HEK293 (cell line): ENCODE results near the gene PCLAF.

Experiments used
- GFI1B ChIP-seq: fragments of 450-650 bp; formaldehyde crosslinking; IDR thresholded peaks from 2 replicates; pipeline ENCODE4 v1.5.1; 2016; ENCODE audit warnings: missing biosample characterization, missing genetic modification characterization
- KLF16 ChIP-seq: fragments of 450-650 bp; formaldehyde crosslinking; IDR thresholded peaks from 2 replicates; pipeline ENCODE4 v1.5.1; 2017; ENCODE audit warnings: missing biosample characterization, missing genetic modification characterization
- SCRT2 ChIP-seq: fragments of 450-650 bp; formaldehyde crosslinking; IDR thresholded peaks from 2 replicates; pipeline ENCODE4 v1.5.1; 2016; ENCODE audit warnings: missing biosample characterization, missing genetic modification characterization
- SP3 ChIP-seq: fragments of 450-650 bp; formaldehyde crosslinking; IDR thresholded peaks from 2 replicates; pipeline ENCODE4 v1.5.1; 2016; ENCODE audit warnings: missing biosample characterization, missing genetic modification characterization
- YY1 ChIP-seq: fragments of 450-650 bp; formaldehyde crosslinking; IDR thresholded peaks from 2 replicates; pipeline ENCODE4 v1.5.1; 2018; ENCODE audit warnings: missing biosample characterization, missing genetic modification characterization
- YY2 ChIP-seq: fragments of 450-650 bp; formaldehyde crosslinking; IDR thresholded peaks from 2 replicates; pipeline ENCODE4 v1.5.1; 2016; ENCODE audit warnings: missing biosample characterization, missing genetic modification characterization
- ZFHX2 ChIP-seq: fragments of 450-650 bp; formaldehyde crosslinking; conservative IDR thresholded peaks from 2 replicates; pipeline ENCODE4 v1.5.1; 2016; ENCODE audit warnings: missing biosample characterization, missing genetic modification characterization
- ZFP69B ChIP-seq: fragments of 450-650 bp; formaldehyde crosslinking; IDR thresholded peaks from 2 replicates; pipeline ENCODE4 v1.5.1; 2016; ENCODE audit warnings: missing biosample characterization, missing genetic modification characterization
- ZNF16 ChIP-seq: fragments of 450-650 bp; formaldehyde crosslinking; IDR thresholded peaks from 2 replicates; pipeline ENCODE4 v1.5.1; 2016; ENCODE audit warnings: low read depth, missing biosample characterization, missing genetic modification characterization
- ZNF174 ChIP-seq: fragments of 450-650 bp; formaldehyde crosslinking; IDR thresholded peaks from 2 replicates; pipeline ENCODE4 v1.5.0; 2017; ENCODE audit warnings: missing biosample characterization, mild to moderate bottlenecking, missing genetic modification characterization
- ZNF266 ChIP-seq: fragments of 450-650 bp; formaldehyde crosslinking; IDR thresholded peaks from 2 replicates; pipeline ENCODE4 v1.5.1; 2016; ENCODE audit warnings: missing biosample characterization, missing genetic modification characterization, low read depth
- ZNF302 ChIP-seq: fragments of 450-650 bp; formaldehyde crosslinking; IDR thresholded peaks from 2 replicates; pipeline ENCODE4 v1.5.1; 2016; ENCODE audit warnings: missing biosample characterization, missing genetic modification characterization, low read depth
- ZNF324 ChIP-seq: fragments of 450-650 bp; formaldehyde crosslinking; IDR thresholded peaks from 2 replicates; pipeline ENCODE4 v1.5.1; 2016; ENCODE audit warnings: missing biosample characterization, missing genetic modification characterization
- ZNF37A ChIP-seq: fragments of 450-650 bp; IDR thresholded peaks from 2 replicates; pipeline ENCODE4 v1.5.1; 2018; ENCODE audit warnings: missing biosample characterization, missing genetic modification characterization
- ZNF433 ChIP-seq: fragments of 450-650 bp; formaldehyde crosslinking; IDR thresholded peaks from 2 replicates; pipeline ENCODE4 v1.5.1; 2016; ENCODE audit warnings: missing biosample characterization, missing genetic modification characterization, low read depth
- ZNF48 ChIP-seq: fragments of 450-650 bp; formaldehyde crosslinking; IDR thresholded peaks from 2 replicates; pipeline ENCODE4 v1.5.1; 2016; ENCODE audit warnings: missing biosample characterization, missing genetic modification characterization
- ZNF521 ChIP-seq: fragments of 450-650 bp; formaldehyde crosslinking; IDR thresholded peaks from 2 replicates; pipeline ENCODE4 v1.5.1; 2017; ENCODE audit warnings: missing biosample characterization, mild to moderate bottlenecking, missing genetic modification characterization
- ZNF530 ChIP-seq: fragments of 450-650 bp; formaldehyde crosslinking; IDR thresholded peaks from 2 replicates; pipeline ENCODE4 v1.5.1; 2016; ENCODE audit warnings: low read depth, missing biosample characterization, missing genetic modification characterization
- ZNF548 ChIP-seq: fragments of 450-650 bp; formaldehyde crosslinking; IDR thresholded peaks from 2 replicates; pipeline ENCODE4 v1.5.1; 2016; ENCODE audit warnings: missing biosample characterization, missing genetic modification characterization
- ZNF600 ChIP-seq: fragments of 450-650 bp; formaldehyde crosslinking; IDR thresholded peaks from 2 replicates; pipeline ENCODE4 v1.5.1; 2016; ENCODE audit warnings: missing biosample characterization, missing genetic modification characterization
- ZNF785 ChIP-seq: fragments of 450-650 bp; formaldehyde crosslinking; IDR thresholded peaks from 2 replicates; pipeline ENCODE4 v1.5.1; 2016; ENCODE audit warnings: missing biosample characterization, missing genetic modification characterization
- ZXDB ChIP-seq: fragments of 450-650 bp; formaldehyde crosslinking; IDR thresholded peaks from 2 replicates; pipeline ENCODE4 v1.5.1; 2016; ENCODE audit warnings: missing biosample characterization, missing genetic modification characterization
- TF ChIP-seq, protein P1 (sequence below): fragments of 450-650 bp; formaldehyde crosslinking; IDR thresholded peaks from 2 replicates; pipeline ENCODE4 v1.5.1; 2017; ENCODE audit warnings: missing biosample characterization, missing genetic modification characterization
- TF ChIP-seq, protein P2 (sequence below): fragments of 450-650 bp; formaldehyde crosslinking; IDR thresholded peaks from 2 replicates; pipeline ENCODE4 v1.5.1; 2016; ENCODE audit warnings: missing biosample characterization, missing genetic modification characterization
- TF ChIP-seq, protein P3 (sequence below): fragments of 450-650 bp; formaldehyde crosslinking; IDR thresholded peaks from 2 replicates; pipeline ENCODE4 v1.5.1; 2017; ENCODE audit warnings: missing biosample characterization, missing genetic modification characterization
- TF ChIP-seq, protein P4 (sequence below): fragments of 450-650 bp; formaldehyde crosslinking; IDR thresholded peaks from 2 replicates; pipeline ENCODE4 v1.5.1; 2016; ENCODE audit warnings: missing biosample characterization, missing genetic modification characterization
- TF ChIP-seq, protein P5 (sequence below): fragments of 450-650 bp; formaldehyde crosslinking; IDR thresholded peaks from 2 replicates; pipeline ENCODE4 v1.5.1; 2016; ENCODE audit warnings: missing biosample characterization, missing genetic modification characterization
- TF ChIP-seq, protein P6 (sequence below): fragments of 450-650 bp; formaldehyde crosslinking; IDR thresholded peaks from 2 replicates; pipeline ENCODE4 v1.5.1; 2016; ENCODE audit warnings: missing biosample characterization, missing genetic modification characterization
- TF ChIP-seq, protein P7 (sequence below): fragments of 450-650 bp; formaldehyde crosslinking; IDR thresholded peaks from 2 replicates; pipeline ENCODE4 v1.5.1; 2016; ENCODE audit warnings: missing biosample characterization, missing genetic modification characterization

The PCLAF gene

DNA sequence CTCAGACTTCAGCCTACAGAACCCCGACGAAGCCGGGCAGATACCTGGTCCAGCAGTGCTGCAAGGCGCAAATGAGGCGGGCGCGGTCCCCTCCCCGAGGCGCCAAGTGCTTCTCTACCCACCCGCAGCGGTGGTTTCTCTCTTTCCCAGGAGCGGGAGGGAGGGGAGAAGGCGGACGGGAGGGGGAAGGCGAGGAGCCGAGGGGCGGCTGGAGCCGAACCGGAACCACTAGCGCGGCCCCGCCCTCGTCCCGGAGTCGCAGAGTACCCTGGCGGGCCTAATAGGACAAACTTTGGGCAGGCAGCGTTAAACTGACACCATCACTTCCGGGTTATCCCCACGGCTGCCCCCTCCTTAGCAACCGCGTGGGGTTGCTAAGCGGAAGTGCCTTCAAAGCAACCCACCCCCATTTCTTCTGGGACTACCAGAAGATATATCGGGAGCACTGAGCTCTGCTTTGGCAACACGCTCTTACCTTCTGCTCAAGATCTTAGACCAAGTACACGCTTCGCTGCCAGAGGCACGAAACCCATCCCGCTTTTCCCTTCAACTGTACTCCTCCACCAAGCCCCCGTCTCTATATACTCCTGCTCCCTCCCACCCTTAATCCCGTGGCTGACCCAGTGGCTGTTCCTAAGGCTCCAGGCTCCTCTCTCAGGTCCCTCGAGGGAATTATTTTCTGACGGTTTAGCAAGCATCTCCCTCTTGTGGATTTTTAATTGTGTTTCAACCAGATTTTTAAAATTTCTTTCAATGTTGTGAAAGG, 25.1 kb downstream of the PCLAF start, which contains the start of gene CSNK1G1 (continued):
- TF ChIP-seq ZNF16 (no peak), ZNF174 (no peak), ZNF37A (tag by site-specific recombination) (no peak), YY2 (tag by site-specific recombination) (no peak), ZNF785 (tag by site-specific recombination) (no peak), ZNF530 (tag by site-specific recombination) (no peak), ZNF48 (tag by site-specific recombination) (no peak), KLF16 (tag by site-specific recombination) (peak; percentile 74), ZFP69B (tag by site-specific recombination) (no peak), ZNF266 (tag by site-specific recombination) (no peak), ZNF324 (tag by site-specific recombination) (no peak), YY1 (no peak), ZNF302 (tag by site-specific recombination) (no peak), ZNF548 (tag by site-specific recombination) (no peak), ZFHX2 (tag by site-specific recombination) (peak; percentile 56; the same call in 1 of the 2 replicates), SCRT2 (tag by site-specific recombination) (no peak), ZXDB (tag by site-specific recombination) (peak; percentile 41; the same call in 1 of the 2 replicates), GFI1B (tag by site-specific recombination) (no peak), ZNF600 (tag by site-specific recombination) (peak; percentile 90), ZNF521 (no peak), SP3 (tag by site-specific recombination) (peak; percentile 86), ZNF433 (tag by site-specific recombination) (no peak)
- TF ChIP-seq, protein P1, sequence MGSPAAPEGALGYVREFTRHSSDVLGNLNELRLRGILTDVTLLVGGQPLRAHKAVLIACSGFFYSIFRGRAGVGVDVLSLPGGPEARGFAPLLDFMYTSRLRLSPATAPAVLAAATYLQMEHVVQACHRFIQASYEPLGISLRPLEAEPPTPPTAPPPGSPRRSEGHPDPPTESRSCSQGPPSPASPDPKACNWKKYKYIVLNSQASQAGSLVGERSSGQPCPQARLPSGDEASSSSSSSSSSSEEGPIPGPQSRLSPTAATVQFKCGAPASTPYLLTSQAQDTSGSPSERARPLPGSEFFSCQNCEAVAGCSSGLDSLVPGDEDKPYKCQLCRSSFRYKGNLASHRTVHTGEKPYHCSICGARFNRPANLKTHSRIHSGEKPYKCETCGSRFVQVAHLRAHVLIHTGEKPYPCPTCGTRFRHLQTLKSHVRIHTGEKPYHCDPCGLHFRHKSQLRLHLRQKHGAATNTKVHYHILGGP (tag by site-specific recombination), result no peak
- TF ChIP-seq, protein P2, sequence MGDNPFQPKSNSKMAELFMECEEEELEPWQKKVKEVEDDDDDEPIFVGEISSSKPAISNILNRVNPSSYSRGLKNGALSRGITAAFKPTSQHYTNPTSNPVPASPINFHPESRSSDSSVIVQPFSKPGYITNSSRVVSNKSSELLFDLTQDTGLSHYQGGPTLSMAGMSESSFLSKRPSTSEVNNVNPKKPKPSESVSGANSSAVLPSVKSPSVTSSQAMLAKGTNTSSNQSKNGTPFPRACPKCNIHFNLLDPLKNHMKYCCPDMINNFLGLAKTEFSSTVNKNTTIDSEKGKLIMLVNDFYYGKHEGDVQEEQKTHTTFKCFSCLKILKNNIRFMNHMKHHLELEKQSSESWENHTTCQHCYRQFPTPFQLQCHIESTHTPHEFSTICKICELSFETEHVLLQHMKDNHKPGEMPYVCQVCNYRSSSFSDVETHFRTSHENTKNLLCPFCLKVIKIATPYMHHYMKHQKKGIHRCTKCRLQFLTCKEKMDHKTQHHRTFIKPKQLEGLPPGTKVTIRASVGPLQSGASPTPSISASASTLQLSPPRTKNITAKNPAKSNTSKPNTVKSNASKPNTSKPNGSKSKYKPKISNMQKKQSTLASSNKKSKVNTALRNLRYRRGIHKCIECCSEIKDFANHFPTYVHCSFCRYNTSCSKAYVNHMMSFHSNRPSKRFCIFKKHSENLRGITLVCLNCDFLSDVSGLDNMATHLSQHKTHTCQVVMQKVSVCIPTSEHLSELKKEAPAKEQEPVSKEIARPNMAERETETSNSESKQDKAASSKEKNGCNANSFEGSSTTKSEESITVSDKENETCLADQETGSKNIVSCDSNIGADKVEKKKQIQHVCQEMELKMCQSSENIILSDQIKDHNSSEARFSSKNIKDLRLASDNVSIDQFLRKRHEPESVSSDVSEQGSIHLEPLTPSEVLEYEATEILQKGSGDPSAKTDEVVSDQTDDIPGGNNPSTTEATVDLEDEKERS, result no peak
- TF ChIP-seq, protein P3, sequence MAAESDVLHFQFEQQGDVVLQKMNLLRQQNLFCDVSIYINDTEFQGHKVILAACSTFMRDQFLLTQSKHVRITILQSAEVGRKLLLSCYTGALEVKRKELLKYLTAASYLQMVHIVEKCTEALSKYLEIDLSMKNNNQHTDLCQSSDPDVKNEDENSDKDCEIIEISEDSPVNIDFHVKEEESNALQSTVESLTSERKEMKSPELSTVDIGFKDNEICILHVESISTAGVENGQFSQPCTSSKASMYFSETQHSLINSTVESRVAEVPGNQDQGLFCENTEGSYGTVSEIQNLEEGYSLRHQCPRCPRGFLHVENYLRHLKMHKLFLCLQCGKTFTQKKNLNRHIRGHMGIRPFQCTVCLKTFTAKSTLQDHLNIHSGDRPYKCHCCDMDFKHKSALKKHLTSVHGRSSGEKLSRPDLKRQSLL, result peak; percentile 90
- TF ChIP-seq, protein P4, sequence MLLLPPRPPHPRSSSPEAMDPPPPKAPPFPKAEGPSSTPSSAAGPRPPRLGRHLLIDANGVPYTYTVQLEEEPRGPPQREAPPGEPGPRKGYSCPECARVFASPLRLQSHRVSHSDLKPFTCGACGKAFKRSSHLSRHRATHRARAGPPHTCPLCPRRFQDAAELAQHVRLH (tag by site-specific recombination), result peak; percentile 29; the same call in 1 of the 2 replicates
- TF ChIP-seq, protein P5, sequence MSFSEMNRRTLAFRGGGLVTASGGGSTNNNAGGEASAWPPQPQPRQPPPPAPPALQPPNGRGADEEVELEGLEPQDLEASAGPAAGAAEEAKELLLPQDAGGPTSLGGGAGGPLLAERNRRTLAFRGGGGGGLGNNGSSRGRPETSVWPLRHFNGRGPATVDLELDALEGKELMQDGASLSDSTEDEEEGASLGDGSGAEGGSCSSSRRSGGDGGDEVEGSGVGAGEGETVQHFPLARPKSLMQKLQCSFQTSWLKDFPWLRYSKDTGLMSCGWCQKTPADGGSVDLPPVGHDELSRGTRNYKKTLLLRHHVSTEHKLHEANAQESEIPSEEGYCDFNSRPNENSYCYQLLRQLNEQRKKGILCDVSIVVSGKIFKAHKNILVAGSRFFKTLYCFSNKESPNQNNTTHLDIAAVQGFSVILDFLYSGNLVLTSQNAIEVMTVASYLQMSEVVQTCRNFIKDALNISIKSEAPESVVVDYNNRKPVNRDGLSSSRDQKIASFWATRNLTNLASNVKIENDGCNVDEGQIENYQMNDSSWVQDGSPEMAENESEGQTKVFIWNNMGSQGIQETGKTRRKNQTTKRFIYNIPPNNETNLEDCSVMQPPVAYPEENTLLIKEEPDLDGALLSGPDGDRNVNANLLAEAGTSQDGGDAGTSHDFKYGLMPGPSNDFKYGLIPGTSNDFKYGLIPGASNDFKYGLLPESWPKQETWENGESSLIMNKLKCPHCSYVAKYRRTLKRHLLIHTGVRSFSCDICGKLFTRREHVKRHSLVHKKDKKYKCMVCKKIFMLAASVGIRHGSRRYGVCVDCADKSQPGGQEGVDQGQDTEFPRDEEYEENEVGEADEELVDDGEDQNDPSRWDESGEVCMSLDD, result 0 out of 2 replicates have a peak, but pooled peaks have one; percentile 9
- TF ChIP-seq, protein P6, sequence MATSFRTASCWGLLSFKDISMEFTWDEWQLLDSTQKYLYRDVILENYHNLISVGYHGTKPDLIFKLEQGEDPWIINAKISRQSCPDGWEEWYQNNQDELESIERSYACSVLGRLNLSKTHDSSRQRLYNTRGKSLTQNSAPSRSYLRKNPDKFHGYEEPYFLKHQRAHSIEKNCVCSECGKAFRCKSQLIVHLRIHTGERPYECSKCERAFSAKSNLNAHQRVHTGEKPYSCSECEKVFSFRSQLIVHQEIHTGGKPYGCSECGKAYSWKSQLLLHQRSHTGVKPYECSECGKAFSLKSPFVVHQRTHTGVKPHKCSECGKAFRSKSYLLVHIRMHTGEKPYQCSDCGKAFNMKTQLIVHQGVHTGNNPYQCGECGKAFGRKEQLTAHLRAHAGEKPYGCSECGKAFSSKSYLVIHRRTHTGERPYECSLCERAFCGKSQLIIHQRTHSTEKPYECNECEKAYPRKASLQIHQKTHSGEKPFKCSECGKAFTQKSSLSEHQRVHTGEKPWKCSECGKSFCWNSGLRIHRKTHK (tag by site-specific recombination), result no peak
- TF ChIP-seq, protein P7, sequence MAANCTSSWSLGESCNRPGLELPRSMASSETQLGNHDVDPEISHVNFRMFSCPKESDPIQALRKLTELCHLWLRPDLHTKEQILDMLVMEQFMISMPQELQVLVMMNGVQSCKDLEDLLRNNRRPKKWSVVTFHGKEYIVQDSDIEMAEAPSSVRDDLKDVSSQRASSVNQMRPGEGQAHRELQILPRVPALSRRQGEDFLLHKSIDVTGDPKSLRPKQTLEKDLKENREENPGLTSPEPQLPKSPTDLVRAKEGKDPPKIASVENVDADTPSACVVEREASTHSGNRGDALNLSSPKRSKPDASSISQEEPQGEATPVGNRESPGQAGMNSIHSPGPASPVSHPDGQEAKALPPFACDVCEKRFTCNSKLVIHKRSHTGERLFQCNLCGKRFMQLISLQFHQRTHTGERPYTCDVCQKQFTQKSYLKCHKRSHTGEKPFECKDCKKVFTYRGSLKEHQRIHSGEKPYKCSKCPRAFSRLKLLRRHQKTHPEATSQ (tag by site-specific recombination), result no peak
